NCI-H446 (cell line): ENCODE data around the gene BGN.

Source experiments
- DNase-seq, 2 experiments: peaks; one replicate each; lab custom pipeline; 2025; lab: John Stamatoyannopoulos, UW

BGN gene

DNA sequence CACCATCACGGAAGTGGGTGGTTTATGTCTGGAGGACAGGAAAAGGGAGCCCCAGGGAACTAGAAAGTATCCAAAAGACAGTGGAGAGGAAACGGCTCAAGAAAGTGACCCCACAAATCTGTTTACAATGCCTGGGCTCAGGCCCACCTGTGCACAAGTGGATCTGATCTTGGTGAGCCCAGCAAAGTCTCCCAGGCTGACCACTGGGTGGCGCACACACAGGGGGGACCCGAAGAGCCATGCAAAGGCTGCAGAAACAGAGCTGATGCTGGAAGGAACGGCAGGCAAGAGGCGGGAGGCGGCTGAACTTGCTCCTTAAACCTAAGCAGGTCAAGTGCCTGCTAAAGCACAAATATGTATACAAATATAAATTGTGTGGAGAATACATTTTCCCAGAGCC lies 34.0 kb upstream of the BGN start:
- peak in 1 of 2 experiments; percentile 32 for DNase-seq

DNA sequence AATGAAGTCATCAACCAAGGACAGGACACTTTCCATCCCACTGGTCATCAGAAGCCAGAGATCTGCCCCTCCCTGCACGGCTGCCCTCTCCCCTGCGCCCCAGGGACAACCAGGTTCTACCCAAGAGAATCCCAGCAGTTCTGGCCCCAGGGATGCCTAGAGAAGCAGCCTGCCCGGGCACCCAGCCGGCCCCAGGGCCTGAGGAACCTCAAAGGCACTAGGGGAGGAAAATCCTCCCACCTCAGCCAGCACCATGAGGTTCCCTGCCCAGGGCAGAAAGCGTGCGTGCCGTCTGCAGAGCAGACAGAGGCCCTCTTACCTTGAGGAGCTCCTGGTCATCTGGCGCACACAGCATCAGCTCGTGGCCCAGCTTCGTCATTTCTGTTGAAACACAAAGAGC lies 32.5 kb upstream of the BGN start:
- no peak for DNase-seq

- peak; percentile 13 to 79 for DNase-seq
These were observed 31.7 kb upstream of the BGN start for GRCh38 chrX:153463031-153463430.

GRCh38 chrX:153463556-153463955 lies 31.2 kb upstream of the BGN start:
- no peak for DNase-seq

GRCh38 chrX:153464116-153464515 lies 30.7 kb upstream of the BGN start:
- DNase-seq, result no peak

GRCh38 chrX:153465691-153466380 lies 28.9 kb upstream of the BGN start:
- no peak for DNase-seq

DNA sequence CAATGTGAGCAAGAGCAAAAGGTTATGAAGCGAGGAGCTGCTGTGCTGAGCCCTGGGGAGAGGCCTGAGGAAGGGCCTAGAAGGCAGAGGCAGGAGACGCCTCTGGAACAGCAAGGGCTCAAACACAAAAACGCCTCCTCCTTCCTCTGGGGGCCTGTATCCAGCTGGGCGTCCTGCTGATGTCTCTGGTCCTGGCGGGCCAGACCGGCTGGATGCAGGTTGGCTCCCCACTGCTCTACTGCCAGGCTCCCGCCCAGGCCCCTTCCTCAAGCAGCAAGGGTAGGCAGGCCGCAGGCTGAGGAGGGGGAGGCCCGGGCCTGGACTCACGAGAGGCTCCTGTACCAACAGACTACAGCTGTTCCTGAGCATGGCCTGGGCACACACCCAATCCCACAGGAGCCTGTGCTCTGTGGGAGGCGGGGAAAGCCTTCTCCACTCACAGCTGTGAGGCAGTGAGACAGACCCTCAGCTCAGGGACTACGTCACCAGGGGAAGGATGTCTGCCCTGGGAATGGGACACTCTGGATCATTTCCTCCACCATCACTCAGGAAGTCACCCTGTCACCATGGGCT lies 26.7 kb upstream of the BGN start:
- peak; percentile 8 to 69 for DNase-seq

- peak in 1 of 2 experiments; percentile 5 for DNase-seq
These were observed 24.9 kb upstream of the BGN start for GRCh38 chrX:153469811-153470410.

DNA sequence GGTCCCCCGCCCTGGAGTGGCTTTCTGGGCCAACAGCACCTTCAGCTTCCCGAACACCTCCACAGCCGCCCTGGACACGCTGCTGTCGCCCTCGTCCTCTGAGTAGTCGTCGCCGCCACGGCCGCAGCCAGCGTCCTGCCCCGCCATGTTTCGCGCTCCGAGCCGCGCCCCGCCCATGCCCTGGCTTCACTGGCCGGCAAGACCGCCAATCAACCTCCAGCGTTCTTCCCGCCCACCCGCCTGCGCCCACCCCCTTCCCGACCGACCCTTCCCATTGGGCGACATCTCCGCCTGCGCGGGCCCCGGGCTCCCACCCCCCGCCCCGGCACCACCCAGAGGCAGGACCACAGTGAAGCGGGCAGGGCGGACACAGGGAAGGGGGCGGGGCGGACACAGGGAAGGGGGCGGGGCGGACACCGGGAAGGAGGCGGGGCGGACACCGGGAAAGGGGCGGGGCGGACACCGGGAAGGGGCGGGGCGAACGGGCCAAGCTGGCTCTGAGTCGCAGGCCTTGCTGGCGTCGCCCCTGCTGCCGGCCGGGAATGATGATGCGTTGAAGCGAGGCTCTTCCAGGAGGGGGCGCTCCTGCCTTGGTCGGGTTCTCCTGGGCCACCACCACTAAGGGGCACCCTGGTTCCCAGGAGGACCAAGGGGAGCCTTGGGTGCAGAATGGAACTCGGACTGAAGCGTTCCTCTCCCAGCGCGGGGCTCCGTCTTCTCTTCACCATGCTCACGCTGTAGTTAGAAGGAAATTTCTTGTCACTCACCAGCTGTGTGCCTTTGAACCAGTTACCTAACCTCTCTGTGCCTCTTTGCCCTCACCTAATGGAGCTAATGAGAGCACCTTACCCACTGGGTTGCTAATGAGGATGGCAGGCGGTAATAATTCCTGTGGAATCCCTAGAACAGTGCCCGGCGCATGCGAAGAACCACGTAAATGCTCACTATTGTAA lies 24.1 kb upstream of the BGN start, which contains the start of gene HAUS7:
Gene HAUS7, minus strand, starts transcription at position 166 of the 953 bp plus-strand sequence. Its CDS starts 19 bp downstream, at position 147.
- DNase-seq, result peak; percentile 88 to 92

DNA sequence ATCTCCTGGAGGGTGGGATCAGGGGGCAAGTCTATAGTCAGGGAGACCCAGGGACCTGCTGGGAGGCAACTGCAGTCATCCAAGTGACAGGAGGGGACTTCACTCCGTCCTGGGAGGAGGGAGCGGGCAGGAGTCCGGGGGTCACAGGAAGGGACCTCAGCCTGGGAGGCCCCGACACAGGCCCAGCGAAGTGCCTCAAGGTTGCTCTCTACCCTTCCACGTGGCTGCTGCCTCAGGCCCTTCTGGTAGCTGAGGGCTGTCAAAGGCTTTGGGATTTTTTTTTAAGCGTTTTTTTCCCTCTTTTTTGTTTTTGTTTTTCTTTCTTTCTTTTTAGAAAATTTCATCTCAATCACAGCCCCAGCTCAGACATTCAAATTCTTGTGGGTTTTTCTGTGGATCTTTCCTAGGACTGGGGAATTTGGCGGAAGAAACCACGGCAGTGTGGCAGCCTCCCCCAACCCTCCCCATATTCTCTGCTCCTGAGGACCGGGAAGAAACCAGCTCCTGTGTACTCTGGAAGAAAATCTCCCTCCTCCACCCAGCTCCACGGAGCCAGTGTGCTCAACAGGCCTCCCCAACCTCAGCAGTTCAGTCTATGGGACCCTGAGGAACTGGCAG lies 23.0 kb upstream of the BGN start:
- no peak for DNase-seq

GRCh38 chrX:153473126-153473525 lies 21.7 kb upstream of the BGN start:
- no peak for DNase-seq

GRCh38 chrX:153474266-153474665 lies 20.5 kb upstream of the BGN start:
- DNase-seq, result no peak

DNA sequence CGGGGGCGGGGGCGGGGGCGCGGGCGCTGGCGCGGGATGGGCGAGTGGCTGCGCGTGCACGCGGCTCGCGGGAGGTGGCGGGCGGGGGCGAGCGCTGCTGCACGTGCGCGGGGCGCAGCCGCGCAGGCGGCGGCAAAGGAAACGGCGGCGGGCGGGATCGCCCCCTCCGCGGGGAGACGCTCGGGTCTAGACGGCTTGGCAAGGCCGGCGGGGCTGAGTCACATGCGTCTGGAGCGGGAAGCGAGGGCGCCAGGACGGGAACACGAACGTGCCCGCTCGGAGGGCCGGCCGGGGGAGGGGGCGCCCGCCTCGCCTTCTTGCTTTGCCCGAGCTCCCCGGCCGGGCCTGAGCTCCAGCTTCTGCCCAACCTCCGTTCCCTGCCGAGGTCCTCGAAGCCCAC lies 20.1 kb upstream of the BGN start:
- no peak for DNase-seq

DNA sequence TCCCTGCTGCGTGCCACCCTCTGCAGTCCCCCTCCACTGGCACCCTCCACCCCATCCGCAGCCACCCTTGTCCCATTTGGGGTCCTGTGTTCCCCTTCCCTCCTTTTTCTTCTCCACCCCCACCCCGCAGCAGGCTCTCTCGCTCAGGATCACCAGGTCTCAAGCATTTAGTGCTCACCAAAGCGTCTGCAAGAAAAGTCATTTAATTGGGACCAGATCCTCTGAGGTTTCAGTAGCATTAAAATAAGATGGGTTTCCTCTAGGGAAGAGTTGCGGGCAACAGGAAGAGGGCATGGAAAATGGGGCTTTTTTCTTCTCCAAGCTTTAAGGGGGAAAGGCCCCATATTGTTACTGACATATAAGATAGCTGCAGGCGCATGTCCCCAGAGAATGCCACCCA lies 19.5 kb upstream of the BGN start:
- no peak for DNase-seq

- DNase-seq, result no peak
These were observed 19.0 kb upstream of the BGN start for GRCh38 chrX:153475751-153476281.

- peak; percentile 49 to 64 for DNase-seq
These were observed 18.0 kb upstream of the BGN start for GRCh38 chrX:153476666-153477363.

- DNase-seq, result peak in 1 of 2 experiments; percentile 51
These were observed 17.4 kb upstream of the BGN start for GRCh38 chrX:153477364-153477857.

- no peak for DNase-seq
These were observed 16.9 kb upstream of the BGN start for GRCh38 chrX:153477901-153478300.

DNA sequence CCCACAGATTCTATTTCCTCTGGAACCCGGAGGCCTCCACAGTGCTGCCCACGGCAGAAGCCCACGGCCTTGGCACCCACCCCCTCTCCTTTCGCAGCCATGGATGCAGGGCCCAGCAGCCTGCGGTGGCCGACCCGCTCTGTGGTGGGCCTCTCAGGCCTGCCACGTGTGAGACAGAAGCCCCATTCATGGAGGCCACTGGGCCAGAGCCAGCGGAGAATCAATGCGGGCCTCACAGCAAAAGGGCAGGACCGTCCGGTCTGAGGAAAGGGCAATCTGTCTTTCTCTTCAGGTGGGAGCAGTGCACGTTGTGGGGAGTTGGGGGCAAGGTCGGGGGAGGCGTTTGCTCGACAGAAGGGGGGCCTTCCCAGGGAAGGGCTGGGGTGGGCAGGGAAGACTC lies 16.0 kb upstream of the BGN start:
- no peak for DNase-seq

DNA sequence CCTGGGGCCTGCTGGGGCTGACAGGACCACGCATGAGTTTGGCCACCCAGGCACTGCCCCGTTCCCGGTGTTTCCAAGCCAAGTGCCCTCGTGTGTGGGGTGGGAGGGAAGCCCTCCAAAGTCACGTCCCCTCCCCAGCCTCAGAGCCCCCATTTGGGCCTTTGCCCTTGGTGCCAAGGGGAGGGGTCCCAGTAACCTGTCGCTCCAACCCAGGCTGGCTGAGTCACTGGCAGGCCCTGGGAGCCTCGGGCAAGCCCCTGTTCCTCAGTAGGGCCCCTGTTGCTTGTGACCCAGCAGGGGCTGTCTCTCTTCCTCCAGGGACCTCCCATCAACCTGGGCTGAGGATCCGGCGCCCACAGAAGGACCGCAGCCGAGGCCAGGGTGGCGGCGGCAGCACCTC lies 13.7 kb upstream of the BGN start:
- no peak for DNase-seq
